ENCODE results near the gene ISYNA1. TPM values are rescaled to one million over a fixed set of nuclear protein-coding genes. Genes with fewer than 3 reads are reported as not detected.
A peak's percentile ranks its signal among the peaks of the same experiment; 100 is the strongest.

Gene ISYNA1
- total and polyA plus RNA-seq, 10 donors: 31.7 to 82.3 (median 45.4) TPM

GRCh38 chr19:18427080-18427742, 10.7 kb downstream of the ISYNA1 start:
- TF ChIP-seq POLR2AphosphoS5 (IDR thresholded peaks at IDR 0.05) (peak in 1 of 3 donors; percentile 18), POLR2A (IDR thresholded peaks at IDR 0.05) (no peak)
- no peak for DNase-seq

GRCh38 chr19:18426416-18426767, 11.5 kb downstream of the ISYNA1 start:
- no peak for DNase-seq
- peak overlapping the region in 6 of 8 donors; percentile 5 to 92 (median 32) for H3K27ac ChIP-seq
- no peak overlapping the region for H3K4me3 ChIP-seq
- 77 to 91% (median 89%) methylated on average over 6 to 8 of the region's 8 CpGs; no CpG with 5 or more reads in 1 of the 5 donors for WGBS, 5 donors
- intact Hi-C loops (cut with DNase I; ENCODE audit: low total_unique reads): no loop called here
- H3K36me3 ChIP-seq: peaks cover 0 to 22% (median 0%) of the 10 kb centered on the region in 6 donors
- peaks cover 0 to 10% (median 0%) of the 10 kb centered on the region in 7 donors for H3K27me3 ChIP-seq (replicated peaks in 1 of 7)
- TF ChIP-seq POLR2A (IDR thresholded peaks at IDR 0.05): no peak
- TF ChIP-seq POLR2AphosphoS5 (IDR thresholded peaks at IDR 0.05): peak in 1 of 3 donors; percentile 14
- H3K9me3 ChIP-seq: no peaks in the 10 kb centered on the region
- peaks cover 45 to 100% (median 89%) of the 10 kb centered on the region in 6 donors for H3K4me1 ChIP-seq

More at GRCh38 chr19:18427080-18427742, 10.7 kb downstream of the ISYNA1 start:
- Histone ChIP-seq H3K9me3 (no peaks in the 10 kb centered on the region), H3K4me1 (peaks cover 37 to 100% (median 83%) of the 10 kb centered on the region in 6 donors), H3K36me3 (peaks cover 0 to 27% (median 0%) of the 10 kb centered on the region in 6 donors), H3K27me3 (replicated peaks in 1 of 7) (peaks cover 0 to 10% (median 0%) of the 10 kb centered on the region in 7 donors), H3K27ac (peak overlapping the region in 3 of 8 donors; percentile 18 to 92 (median 90)), H3K4me3 (no peak overlapping the region)
- intact Hi-C loops (cut with DNase I; ENCODE audit: low total_unique reads): no loop called here
- WGBS, 5 donors: 71 to 85% (median 73%) methylated on average over 15 to 16 of the region's 16 CpGs

- intact Hi-C loops (cut with DNase I; ENCODE audit: low total_unique reads): no loop called here
- peaks cover 0 to 10% (median 0%) of the 10 kb centered on the region in 7 donors for H3K27me3 ChIP-seq (replicated peaks in 1 of 7)
- peaks cover 0 to 17% (median 0%) of the 10 kb centered on the region in 6 donors for H3K36me3 ChIP-seq
- H3K27ac ChIP-seq: peak overlapping the region in 6 of 8 donors; percentile 5 to 92 (median 32)
- H3K4me3 ChIP-seq: no peak overlapping the region
- TF ChIP-seq POLR2AphosphoS5 (IDR thresholded peaks at IDR 0.05): no peak
- TF ChIP-seq CTCF (IDR thresholded peaks at IDR 0.05 in 8 of 11, conservative IDR thresholded peaks at IDR 0.05 in 3 of 11): no peak
- TF ChIP-seq POLR2A (IDR thresholded peaks at IDR 0.05): no peak
- H3K9me3 ChIP-seq: no peaks in the 10 kb centered on the region
- 58 to 71% (median 65%) methylated on average over 18 of the region's 18 CpGs for WGBS, 5 donors
- DNase-seq: no peak
- H3K4me1 ChIP-seq: peaks cover 50 to 100% (median 93%) of the 10 kb centered on the region in 6 donors
Measured at GRCh38 chr19:18425515-18426415, 12.2 kb downstream of the ISYNA1 start.

GRCh38 chr19:18424890-18425514, 12.9 kb downstream of the ISYNA1 start:
- Histone ChIP-seq H3K27me3 (replicated peaks in 1 of 7) (peaks cover 0 to 13% (median 0%) of the 10 kb centered on the region in 7 donors), H3K4me3 (no peak overlapping the region), H3K4me1 (peaks cover 55 to 100% (median 93%) of the 10 kb centered on the region in 6 donors), H3K9me3 (no peaks in the 10 kb centered on the region), H3K27ac (peak overlapping the region in 6 of 8 donors; percentile 5 to 92 (median 32)), H3K36me3 (peaks cover 0 to 13% (median 0%) of the 10 kb centered on the region in 6 donors)
- TF ChIP-seq POLR2A (IDR thresholded peaks at IDR 0.05): no peak
- TF ChIP-seq CTCF (IDR thresholded peaks at IDR 0.05 in 8 of 11, conservative IDR thresholded peaks at IDR 0.05 in 3 of 11): no peak
- TF ChIP-seq POLR2AphosphoS5 (IDR thresholded peaks at IDR 0.05): no peak
- intact Hi-C loops (cut with DNase I; ENCODE audit: low total_unique reads): no loop called here
- DNase-seq: no peak
- 78 to 90% (median 86%) methylated on average over 14 to 17 of the region's 17 CpGs for WGBS, 5 donors
